Activated CD4-positive, CD25-positive, alpha-beta regulatory T cell treated with anti-CD3 and anti-CD28 coated beads, Interleukin-2, amount 50 U/mL, for 16 hours (primary cell): ENCODE measurements around the gene GNAI1.

Experiments used
- DNase-seq: peaks from one replicate; pipeline ENCODE4 v3.0.0-alpha.2; 2020; ENCODE audit warnings: low read depth, low spot score

Gene GNAI1

GRCh38 chr7:80208700-80209099 is 74.1 kb downstream of the GNAI1 start:
- no peak for DNase-seq

- no peak for DNase-seq
Observed at GRCh38 chr7:80210400-80210799, 75.8 kb downstream of the GNAI1 start.

GRCh38 chr7:80213814-80214213 is 79.2 kb downstream of the GNAI1 start:
- no peak for DNase-seq

- no peak for DNase-seq
Observed at GRCh38 chr7:80215734-80216133, 81.1 kb downstream of the GNAI1 start.

GRCh38 chr7:80216996-80217842 is 82.6 kb downstream of the GNAI1 start:
- no peak for DNase-seq

- DNase-seq, result no peak
Observed at GRCh38 chr7:80218723-80219122, 84.1 kb downstream of the GNAI1 start.

- DNase-seq, result no peak
Observed at GRCh38 chr7:80220022-80220634, 85.5 kb downstream of the GNAI1 start.

GRCh38 chr7:80224415-80224814 is 89.8 kb downstream of the GNAI1 start:
- no peak for DNase-seq

- no peak for DNase-seq
Observed at GRCh38 chr7:80225361-80225760, 90.7 kb downstream of the GNAI1 start.

GRCh38 chr7:80226629-80227028 is 92.0 kb downstream of the GNAI1 start:
- no peak for DNase-seq

GRCh38 chr7:80230327-80230726 is 95.7 kb downstream of the GNAI1 start:
- DNase-seq, result no peak

- DNase-seq, result no peak
Observed at GRCh38 chr7:80231707-80232106, 97.1 kb downstream of the GNAI1 start.

GRCh38 chr7:80232979-80233724 is 98.5 kb downstream of the GNAI1 start:
- no peak for DNase-seq

- DNase-seq, result no peak
Observed at GRCh38 chr7:80235334-80235733, 100.7 kb downstream of the GNAI1 start.

GRCh38 chr7:80236681-80237080 is 102.0 kb downstream of the GNAI1 start:
- DNase-seq, result no peak

GRCh38 chr7:80240265-80241025 is 105.8 kb downstream of the GNAI1 start:
- no peak for DNase-seq

- DNase-seq, result no peak
Observed at GRCh38 chr7:80241671-80242070, 107.0 kb downstream of the GNAI1 start.

GRCh38 chr7:80243425-80243824 is 108.8 kb downstream of the GNAI1 start:
- DNase-seq, result no peak

GRCh38 chr7:80244206-80244916 is 109.7 kb downstream of the GNAI1 start:
- DNase-seq, result no peak

- no peak for DNase-seq
Observed at GRCh38 chr7:80247144-80247543, 112.5 kb downstream of the GNAI1 start.

GRCh38 chr7:80247891-80248290 is 113.3 kb downstream of the GNAI1 start:
- no peak for DNase-seq
